Transverse colon (tissue), 4 donors: ENCODE results near the gene GALNT2. TPM values are rescaled to one million over a fixed set of nuclear protein-coding genes. Genes with fewer than 3 reads are reported as not detected.

Source experiments
- DNase-seq: peaks from one replicate; pipeline ENCODE4 v3.0.0-alpha.2; 2019
- H3K27ac ChIP-seq, 4 donors: fragments of 200-600 bp; sonication (generic); 2 replicates each; pipeline ENCODE4 v1.5.1; 2016 to 2018; ENCODE audit warnings: inconsistent platforms in 4 of 4
- H3K27me3 ChIP-seq: fragments of 200-600 bp; sonication (generic); 2 replicates; pipeline ENCODE4 v1.5.1; 2017; ENCODE audit warnings: inconsistent platforms
- H3K36me3 ChIP-seq, 4 donors: fragments of 200-600 bp; sonication (generic); 2 replicates each; pipeline ENCODE4 v1.5.1; 2017 to 2019; ENCODE audit warnings: inconsistent platforms in 4 of 4
- H3K4me1 ChIP-seq, 4 donors: fragments of 200-600 bp; sonication (generic); 2 replicates each; pipeline ENCODE4 v1.5.1; 2017 to 2020; ENCODE audit warnings: inconsistent platforms in 4 of 4
- H3K4me3 ChIP-seq, 4 donors: fragments of 200-600 bp; sonication (generic); 1 replicate in 1 of 4; 2 replicates in 3 of 4; pipeline versions ENCODE4 v1.5.1 to v1.6.1; 2017 to 2019; ENCODE audit warnings: inconsistent platforms in 4 of 4
- H3K9me3 ChIP-seq, 2 donors: fragments of 200-600 bp; sonication (generic); 2 replicates each; pipeline ENCODE4 v1.5.1; 2017 to 2019; ENCODE audit warnings: inconsistent platforms in 2 of 2
- CTCF ChIP-seq, 5 experiments: fragments of 200-600 bp in 3 of 5; fragments of 450-650 bp in 2 of 5; sonication (generic) in 3 of 5; IDR thresholded peaks; 1 replicate in 2 of 5; 2 replicates in 3 of 5; pipeline ENCODE4 v1.5.1; 2016 to 2017; ENCODE audit warnings: antibody characterized with exemption in 5 of 5, inconsistent platforms in 3 of 5, mild to moderate bottlenecking in 2 of 5, moderate library complexity in 1 of 5
- EP300 ChIP-seq: sonication (generic); formaldehyde crosslinking; IDR thresholded peaks from one replicate; pipeline ENCODE4 v1.6.1; 2017; ENCODE audit warnings: antibody characterized with exemption, low read depth
- POLR2A ChIP-seq: fragments of 450-650 bp; IDR thresholded peaks from one replicate; pipeline ENCODE4 v1.6.1; 2016; ENCODE audit warnings: antibody characterized with exemption, mild to moderate bottlenecking, moderate library complexity
- POLR2AphosphoS5 ChIP-seq, 3 donors: sonication (generic); formaldehyde crosslinking; IDR thresholded peaks; one replicate each; pipeline ENCODE4 v1.6.1; 2016; ENCODE audit warnings: antibody characterized with exemption in 3 of 3
- whole genome bisulfite sequencing, 2 donors: methylation state at CpG; one replicate each; pipeline ENCODE4 v1.1.5; 2018; ENCODE audit warnings: low coverage in 1 of 2; 5-methylcytosine and 5-hydroxymethylcytosine counted together
- in situ Hi-C, 4 donors: fragments of 200-750 bp; cut with MboI; loops; one replicate each; pipeline versions ENCODE4 v1.15.0 to v1.15.1; 2017; ENCODE audit warnings: low sequenced_read_pairs in 3 of 4, low pct_ligation_motif_present in 1 of 4, low pct_unique_long_range_greater_than_20kb in 1 of 4
- intact Hi-C: fragments of 100-400 bp; cut with DNase I; formaldehyde crosslinking; loops from one replicate; pipeline ENCODE4 v1.15.1; 2023; ENCODE audit warnings: low total_unique reads
- total RNA-seq, 4 donors: library from RNA; depleted of rRNA; stranded (reverse); fragments of >200 nt; gene quantifications; one replicate each; pipeline ENCODE4 v1.1.0, GENCODE V29; 2016

The GALNT2 gene
- total RNA-seq, 4 donors from 2014 or later: 16.5 to 48.8 (median 36.8) TPM

- peak overlapping the region; percentile 13 to 64 (median 54) for H3K27ac ChIP-seq
- no peak for TF ChIP-seq CTCF (IDR thresholded peaks at IDR 0.05)
- TF ChIP-seq POLR2A: no peak
- no peak for TF ChIP-seq POLR2AphosphoS5 (IDR thresholded peaks at IDR 0.05)
- no peak for TF ChIP-seq EP300
- intact Hi-C loops: no loop called here
Observed at GRCh38 chr1:230210326-230210980, 143.4 kb downstream of the GALNT2 start.

GRCh38 chr1:230210981-230211336 is 143.9 kb downstream of the GALNT2 start:
- Histone ChIP-seq H3K9me3 (no peaks in the 10 kb centered on the region), H3K4me1 (peaks cover 2 to 68% (median 25%) of the 10 kb centered on the region in 4 donors), H3K4me3 (no peak overlapping the region), H3K27me3 (no peaks in the 10 kb centered on the region), H3K27ac (peak overlapping the region; percentile 11 to 64 (median 54)), H3K36me3 (no peaks in the 10 kb centered on the region)
- DNase-seq: no peak
- WGBS, 2 donors: 95% methylated on average over 13 of the region's 13 CpGs; no CpG with 5 or more reads in 1 of the 2 donors
- intact Hi-C loops (no loop called here), in situ Hi-C loops (no loop called here)
- TF ChIP-seq CTCF (IDR thresholded peaks at IDR 0.05) (no peak), EP300 (no peak), POLR2AphosphoS5 (IDR thresholded peaks at IDR 0.05) (no peak), POLR2A (no peak)

More at GRCh38 chr1:230210326-230210980, 143.4 kb downstream of the GALNT2 start:
- in situ Hi-C loops: no loop called here
- no peaks in the 10 kb centered on the region for H3K36me3 ChIP-seq
- H3K4me3 ChIP-seq: no peak overlapping the region
- 59 to 61% methylated on average over 4 of the region's 4 CpGs for WGBS, 2 donors
- no peak for DNase-seq
- no peaks in the 10 kb centered on the region for H3K27me3 ChIP-seq
- peaks cover 4 to 68% (median 26%) of the 10 kb centered on the region in 4 donors for H3K4me1 ChIP-seq
- no peaks in the 10 kb centered on the region for H3K9me3 ChIP-seq

- no peak for DNase-seq
- H3K36me3 ChIP-seq: no peaks in the 10 kb centered on the region
- WGBS, 2 donors: 81 to 85% methylated on average over 5 to 8 of the region's 8 CpGs
- no peak overlapping the region for H3K4me3 ChIP-seq
- peaks cover 0 to 66% (median 23%) of the 10 kb centered on the region in 4 donors for H3K4me1 ChIP-seq
- intact Hi-C loops (loop anchor here (2.0 kb wide), 1 partner anchor 45 kb away; no protein-coding TSS in a partner anchor), in situ Hi-C loops (no loop called here)
- peak overlapping the region; percentile 49 to 64 (median 62) for H3K27ac ChIP-seq
- TF ChIP-seq POLR2A (no peak), EP300 (no peak)
- H3K27me3 ChIP-seq: no peaks in the 10 kb centered on the region
- H3K9me3 ChIP-seq: no peaks in the 10 kb centered on the region
Observed at GRCh38 chr1:230211436-230212145, 144.6 kb downstream of the GALNT2 start.

GRCh38 chr1:230212405-230212936 is 145.4 kb downstream of the GALNT2 start:
- Histone ChIP-seq H3K27ac (peak overlapping the region; percentile 49 to 64 (median 62)), H3K4me3 (no peak overlapping the region), H3K9me3 (no peaks in the 10 kb centered on the region), H3K4me1 (peaks cover 0 to 57% (median 18%) of the 10 kb centered on the region in 4 donors), H3K36me3 (no peaks in the 10 kb centered on the region), H3K27me3 (no peaks in the 10 kb centered on the region)
- peak; percentile 46 for DNase-seq
- TF ChIP-seq EP300 (no peak), POLR2AphosphoS5 (IDR thresholded peaks at IDR 0.05) (no peak), CTCF (IDR thresholded peaks at IDR 0.05) (no peak), POLR2A (no peak)
- intact Hi-C loops (loop anchor here (2.0 kb wide), 1 partner anchor 46 kb away; no protein-coding TSS in a partner anchor), in situ Hi-C loops (no loop called here)
- 62 to 82% methylated on average over 5 to 7 of the region's 7 CpGs for WGBS, 2 donors
